ENCODE data around the gene CGN. TPM values are rescaled to one million over a fixed set of nuclear protein-coding genes. Genes with fewer than 3 reads are reported as not detected.

CGN gene
- polyA plus RNA-seq (ENCODE audit: insufficient read length in 3 of 3) = 10 to 100 TPM; 34.9 to 44.2 (median 42.6) TPM

DNA sequence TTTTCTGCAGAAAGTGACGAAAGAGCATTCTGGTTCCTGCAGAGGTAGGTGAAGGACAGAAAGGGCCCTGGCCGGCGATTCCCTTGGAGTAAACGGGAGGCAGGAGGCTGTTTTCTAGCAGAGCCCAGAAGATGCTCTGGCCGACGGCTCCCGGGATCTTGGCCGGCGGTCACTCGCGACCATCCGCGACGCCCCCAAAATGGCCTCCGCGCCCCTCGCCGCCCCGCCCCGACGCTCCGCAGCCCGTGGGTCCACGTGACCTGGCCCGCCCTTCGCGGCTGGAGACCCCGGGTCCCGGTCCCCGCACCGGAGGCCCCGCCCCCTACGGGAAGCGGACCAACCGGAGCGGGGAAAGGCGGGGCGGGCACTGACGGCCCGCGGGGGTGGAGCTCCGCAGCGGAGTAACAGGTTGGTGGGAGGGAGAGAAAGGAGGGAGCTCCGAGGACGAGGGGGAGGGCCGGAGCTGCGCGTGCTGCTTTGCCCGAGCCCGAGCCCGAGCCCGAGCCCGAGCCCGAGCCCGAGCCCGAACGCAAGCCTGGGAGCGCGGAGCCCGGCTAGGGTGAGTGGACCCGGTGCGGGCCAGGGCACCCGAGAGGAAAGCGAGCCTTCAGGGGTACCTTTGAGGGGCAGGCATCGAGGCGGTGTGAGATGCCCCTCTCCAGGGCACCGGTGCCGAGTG is at the start of gene CGN:
TSS of gene CGN (plus strand) at position 431 of the 679 bp plus-strand sequence. CDS start 7,133 bp downstream, outside the sequence.
- peak in 2 of 3 donors; percentile 81 to 86 for DNase-seq (ENCODE audit: low read depth in 3 of 3, low spot score in 2 of 3)

- no peak for DNase-seq (ENCODE audit: low read depth in 3 of 3, low spot score in 2 of 3)
Observed at GRCh38 chr1:151461694-151462093, 49.5 kb upstream of the CGN start.

DNA sequence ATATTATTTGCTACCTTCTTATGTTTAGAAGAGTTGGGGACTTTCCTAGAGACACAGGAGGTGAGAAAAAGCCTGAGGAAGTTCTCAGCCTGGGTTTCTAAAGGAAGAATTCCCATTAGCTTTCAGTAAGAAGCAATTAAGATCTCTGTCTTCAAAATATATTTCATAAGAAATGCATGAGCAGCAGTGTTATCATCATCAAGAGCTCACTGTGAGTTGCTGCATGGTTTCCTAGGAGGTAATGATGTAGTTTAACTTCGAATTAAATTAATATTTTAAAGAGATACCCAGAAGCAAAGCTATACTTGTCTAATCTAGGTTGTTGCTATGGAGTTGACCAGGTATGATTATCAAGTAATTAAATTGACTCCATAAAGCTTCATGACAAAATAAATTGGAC is 46.2 kb upstream of the CGN start:
- no peak for DNase-seq (ENCODE audit: low read depth in 3 of 3, low spot score in 2 of 3)

DNA sequence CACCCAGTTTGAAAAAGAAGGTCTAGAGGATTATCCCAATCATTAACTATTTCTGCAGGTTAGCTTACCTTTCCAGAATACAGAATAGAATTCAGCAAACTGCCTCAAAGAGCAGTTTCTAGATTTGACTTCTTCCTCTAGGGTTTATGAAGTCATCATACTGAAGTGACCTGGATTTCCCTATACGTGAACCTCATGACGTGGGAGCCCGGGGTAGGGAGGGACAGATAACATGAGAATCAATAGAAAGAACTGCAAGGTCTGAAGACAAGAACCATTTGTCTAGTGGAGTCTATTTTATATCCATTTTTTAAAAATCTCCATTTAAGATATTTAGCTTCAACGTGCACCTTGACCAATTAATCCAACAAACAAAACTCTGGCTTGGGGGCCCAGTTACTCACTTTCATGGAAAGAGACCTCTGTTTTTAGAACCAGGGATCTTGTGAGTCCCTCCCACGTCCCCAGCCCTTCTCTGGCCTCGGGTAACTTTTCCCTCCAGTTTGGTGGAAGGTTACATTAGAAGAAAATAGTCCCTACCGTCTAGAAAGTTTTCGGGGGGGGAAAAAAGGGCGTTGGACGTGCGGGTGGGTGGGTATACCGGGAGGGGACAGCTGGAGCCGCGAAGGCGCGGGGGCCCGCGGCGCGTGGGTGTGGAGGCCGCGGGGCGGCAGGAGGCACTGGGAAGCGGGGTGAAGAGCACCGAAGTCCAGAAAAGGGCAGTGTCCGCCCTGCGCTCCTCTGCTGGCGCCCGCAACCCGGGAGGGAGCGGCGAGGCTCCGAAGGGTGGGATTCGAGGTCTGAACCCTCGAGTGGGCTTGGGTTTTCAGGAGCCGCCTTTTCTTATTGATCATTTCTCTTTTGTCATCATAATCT is 38.1 kb upstream of the CGN start:
- peak in 2 of 3 donors; percentile 69 to 76 for DNase-seq (ENCODE audit: low read depth in 3 of 3, low spot score in 2 of 3)

GRCh38 chr1:151474745-151475144 is 36.4 kb upstream of the CGN start:
- DNase-seq (ENCODE audit: low read depth in 3 of 3, low spot score in 2 of 3) = no peak

- DNase-seq (ENCODE audit: low read depth in 3 of 3, low spot score in 2 of 3) = no peak
Observed at GRCh38 chr1:151475175-151475574, 36.0 kb upstream of the CGN start.

DNA sequence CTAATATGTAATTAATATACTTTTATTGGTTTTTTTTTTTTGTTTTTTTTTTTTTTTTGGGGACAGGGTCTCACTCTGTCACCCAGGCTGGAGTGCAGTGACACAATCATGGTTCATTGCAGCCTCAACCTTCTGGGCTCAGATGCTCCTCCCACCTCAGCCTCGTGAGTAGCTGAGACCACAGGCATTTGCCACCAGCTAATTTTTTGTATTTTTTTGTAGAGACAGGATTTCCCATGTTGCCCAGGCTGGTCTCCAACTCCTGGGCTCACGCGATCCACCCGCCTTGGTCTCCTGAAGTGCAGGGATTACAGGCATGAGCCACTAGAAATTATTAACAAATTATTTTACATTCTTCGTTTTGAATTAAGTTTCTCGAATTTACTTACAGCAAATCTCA is 35.1 kb upstream of the CGN start:
- DNase-seq (ENCODE audit: low read depth in 3 of 3, low spot score in 2 of 3) = no peak

- no peak for DNase-seq (ENCODE audit: low read depth in 3 of 3, low spot score in 2 of 3)
Observed at GRCh38 chr1:151477066-151477465, 34.1 kb upstream of the CGN start.

DNA sequence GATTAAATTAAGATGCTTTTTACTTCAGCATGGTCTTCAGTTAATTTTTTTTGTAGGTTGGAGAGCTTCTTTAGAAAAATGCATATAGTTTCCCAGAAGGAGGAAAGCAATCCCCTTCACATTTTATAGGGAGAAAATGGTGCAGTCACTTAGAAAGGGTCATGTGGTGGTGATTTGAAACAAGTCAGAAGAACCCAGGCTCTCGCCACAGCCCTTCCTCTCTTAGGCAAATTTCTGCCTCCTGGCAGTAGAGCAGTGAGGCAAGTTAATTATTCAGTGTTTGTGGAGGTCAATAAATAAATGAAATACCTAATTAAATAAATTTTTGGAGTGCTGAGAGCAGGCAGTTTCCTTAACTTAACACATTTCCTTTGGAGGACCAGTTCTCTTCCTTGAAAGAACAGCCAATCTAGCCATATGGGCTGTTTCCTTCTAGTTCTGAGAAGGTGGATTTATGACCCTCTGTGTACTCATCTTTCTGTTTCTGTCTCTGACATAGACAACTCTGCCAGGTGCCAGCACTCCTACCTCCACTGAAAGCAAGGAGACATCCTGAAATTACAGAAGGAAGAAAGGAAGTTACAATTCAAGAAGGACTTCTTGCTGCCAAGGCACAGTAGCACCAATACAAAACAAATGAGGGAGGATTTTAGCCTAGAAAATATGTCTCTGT is 32.9 kb upstream of the CGN start:
- no peak for DNase-seq (ENCODE audit: low read depth in 3 of 3, low spot score in 2 of 3)

DNA sequence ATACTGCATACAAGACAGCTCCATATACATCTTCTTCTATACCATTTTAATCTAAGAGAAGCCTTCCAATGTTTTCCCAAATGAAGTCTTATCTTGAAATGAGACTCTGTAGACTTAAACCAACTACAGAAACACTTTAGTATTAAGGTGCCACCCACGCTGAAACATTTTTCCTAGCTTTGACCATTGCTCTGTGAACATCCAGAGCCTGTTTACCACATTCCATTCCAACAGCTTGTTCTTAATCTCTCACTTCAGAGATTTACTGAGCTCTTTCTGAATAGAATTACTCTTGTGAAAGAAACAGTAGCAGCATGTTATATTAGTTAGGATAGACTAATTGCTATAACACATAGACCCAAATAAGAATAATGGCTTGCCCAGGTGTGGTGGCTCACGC is 32.3 kb upstream of the CGN start:
- no peak for DNase-seq (ENCODE audit: low read depth in 3 of 3, low spot score in 2 of 3)

DNA sequence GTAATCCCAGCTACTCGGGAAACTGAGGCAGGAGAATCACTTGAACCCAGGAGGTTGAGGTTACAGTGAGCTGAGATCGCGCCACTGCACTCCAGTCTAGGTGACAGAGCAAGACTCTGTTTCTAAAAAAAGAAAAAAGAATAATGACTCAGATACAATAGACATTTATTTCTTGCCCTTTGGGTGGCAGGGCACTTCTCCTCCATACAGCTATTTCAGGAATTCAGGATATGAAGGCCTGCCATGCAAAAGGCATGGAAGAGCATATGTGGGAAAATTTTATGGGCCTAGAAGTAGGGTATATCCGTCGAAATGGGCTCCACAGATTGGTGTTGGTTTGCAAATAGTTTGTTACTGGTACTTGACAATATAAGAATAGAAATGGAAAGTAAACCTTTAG is 31.7 kb upstream of the CGN start:
- DNase-seq (ENCODE audit: low read depth in 3 of 3, low spot score in 2 of 3) = no peak

GRCh38 chr1:151482017-151482416 is 29.2 kb upstream of the CGN start:
- no peak for DNase-seq (ENCODE audit: low read depth in 3 of 3, low spot score in 2 of 3)

GRCh38 chr1:151485685-151486255 is 25.4 kb upstream of the CGN start:
- no peak for DNase-seq (ENCODE audit: low read depth in 3 of 3, low spot score in 2 of 3)

DNA sequence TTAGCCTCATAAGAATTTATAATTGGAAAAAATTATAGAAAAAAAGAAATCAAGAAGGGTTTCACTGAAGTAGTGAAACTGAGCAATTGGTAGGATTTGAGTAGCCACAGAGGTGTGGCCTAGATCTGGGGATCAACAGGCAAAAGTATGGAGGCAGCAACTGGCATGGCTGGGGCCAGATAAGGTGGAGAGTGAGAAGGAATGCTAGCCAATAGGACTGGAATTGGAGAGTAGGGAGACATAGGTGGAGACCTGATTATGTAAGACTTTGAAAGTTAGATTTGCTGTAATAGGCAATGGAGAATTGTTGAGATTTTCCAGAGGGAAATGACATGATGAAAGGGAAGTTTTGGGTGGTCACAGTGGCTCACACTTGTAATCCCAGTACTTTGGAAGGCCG is 24.6 kb upstream of the CGN start:
- DNase-seq (ENCODE audit: low read depth in 3 of 3, low spot score in 2 of 3) = no peak

DNA sequence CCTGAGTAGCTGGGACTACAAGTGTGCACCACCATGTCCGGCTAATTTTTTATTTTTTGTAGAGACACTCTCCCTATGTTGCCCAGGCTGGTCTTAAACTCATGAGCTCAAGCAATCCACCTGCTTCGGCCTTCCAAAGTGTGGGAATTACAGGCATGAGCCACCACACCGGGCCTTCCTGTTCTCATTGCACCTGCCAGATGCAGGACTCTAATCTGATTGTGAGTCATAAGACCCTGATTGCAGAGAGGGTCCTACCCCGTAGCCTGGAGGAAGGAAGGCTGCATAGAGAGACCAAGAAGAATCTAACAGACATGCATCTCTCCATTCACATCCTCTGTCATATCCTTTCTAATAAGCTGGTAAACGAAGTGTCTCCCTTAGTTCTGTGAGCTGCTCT is 19.5 kb upstream of the CGN start:
- no peak for DNase-seq (ENCODE audit: low read depth in 3 of 3, low spot score in 2 of 3)

DNA sequence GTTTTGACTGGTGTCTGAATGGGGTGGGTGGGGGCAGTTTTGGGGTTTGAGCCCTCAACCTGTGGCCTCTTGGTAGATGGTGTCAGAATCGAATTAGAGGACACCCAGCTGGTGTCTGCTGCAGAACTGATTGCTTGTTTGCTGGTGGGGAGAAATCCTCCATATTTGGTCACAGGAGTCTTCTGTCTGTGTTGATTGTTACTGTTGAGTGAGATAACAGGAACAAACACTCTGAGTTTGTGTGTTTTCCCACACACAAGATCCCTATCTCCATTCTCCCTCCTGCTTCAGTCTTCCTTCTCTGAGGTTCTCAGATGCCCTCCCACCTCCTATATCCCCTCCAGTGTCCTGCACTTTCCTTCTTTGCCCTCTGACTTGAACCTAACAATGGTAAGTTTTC is 19.1 kb upstream of the CGN start:
- no peak for DNase-seq (ENCODE audit: low read depth in 3 of 3, low spot score in 2 of 3)

DNA sequence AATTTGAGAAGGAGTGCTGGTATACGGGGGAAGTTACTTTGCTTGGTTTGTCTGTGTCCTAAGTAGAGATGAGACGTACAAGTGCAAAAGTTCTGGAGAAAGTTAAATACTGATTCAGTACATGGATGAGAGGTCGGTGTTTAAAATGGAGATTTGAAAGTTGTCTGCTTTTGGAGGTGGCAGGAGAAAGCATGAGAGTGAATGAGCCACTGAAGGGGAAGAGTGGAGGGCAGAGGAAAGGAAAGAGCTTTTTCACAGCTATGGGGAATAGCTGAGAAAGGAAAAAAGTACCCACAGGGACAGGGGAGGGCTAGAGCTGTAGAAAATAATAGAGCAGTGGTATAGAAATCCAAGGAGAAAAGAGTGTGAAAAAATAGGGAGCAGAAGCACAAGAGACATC is 18.1 kb upstream of the CGN start:
- DNase-seq (ENCODE audit: low read depth in 3 of 3, low spot score in 2 of 3) = no peak

- DNase-seq (ENCODE audit: low read depth in 3 of 3, low spot score in 2 of 3) = no peak
Observed at GRCh38 chr1:151494741-151495281, 16.4 kb upstream of the CGN start.

- DNase-seq (ENCODE audit: low read depth in 3 of 3, low spot score in 2 of 3) = no peak
Observed at GRCh38 chr1:151495316-151495715, 15.9 kb upstream of the CGN start.

- DNase-seq (ENCODE audit: low read depth in 3 of 3, low spot score in 2 of 3) = no peak
Observed at GRCh38 chr1:151499365-151499764, 11.8 kb upstream of the CGN start.

DNA sequence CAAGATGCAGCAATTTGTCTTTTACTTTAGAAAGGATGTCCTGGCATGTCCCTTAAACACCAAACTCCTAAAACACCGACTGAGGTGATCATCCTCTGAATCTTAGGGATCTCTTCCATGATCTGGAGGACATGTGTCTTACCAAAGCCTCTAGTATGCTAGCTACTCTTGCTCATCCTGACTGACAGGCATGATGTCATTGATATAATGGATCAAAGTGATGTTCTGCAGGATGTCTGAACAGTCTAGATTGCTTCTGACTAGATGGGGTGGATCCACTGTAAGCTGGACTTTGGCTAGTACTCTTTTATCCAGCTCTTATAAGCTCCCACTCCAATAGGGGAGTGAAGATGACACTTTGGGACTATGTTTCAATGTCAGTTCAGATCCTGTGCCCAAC is 11.3 kb upstream of the CGN start:
- no peak for DNase-seq (ENCODE audit: low read depth in 3 of 3, low spot score in 2 of 3)

Data from right renal cortex interstitium (tissue), 3 donors.